GM13976 (cell line): ENCODE results near the gene TBL3.

Source experiments
- DNase-seq: peaks from one replicate; pipeline ENCODE4 v3.0.0; 2012; ENCODE audit warnings: low spot score
- CTCF ChIP-seq: IDR thresholded peaks from 2 replicates; pipeline ENCODE4 v1.5.1; 2012; ENCODE audit warnings: borderline replicate concordance, mild to moderate bottlenecking; ENCODE audit not compliant: insufficient read depth; ENCODE audit errors: extremely low read depth, missing control alignments, control extremely low read depth
- in situ Hi-C: fragments of 300-500 bp; cut with MboI; formaldehyde crosslinking; loops from one replicate; pipeline ENCODE4 v1.12.0; 2022; ENCODE audit warnings: low sequenced_read_pairs, mixed read lengths, inconsistent platforms; ENCODE audit not compliant: unreplicated experiment

Gene TBL3

GRCh38 chr16:1968146-1968953, 3.5 kb upstream of the TBL3 start:
- in situ Hi-C loops: no loop called here
- TF ChIP-seq CTCF: no peak
- no peak for DNase-seq

GRCh38 chr16:1972490-1972877, 631 bp downstream of the TBL3 start:
- TF ChIP-seq CTCF: no peak
- in situ Hi-C loops: no loop called here
- DNase-seq: no peak

GRCh38 chr16:1973461-1974156, 1.8 kb downstream of the TBL3 start:
- DNase-seq: no peak
- in situ Hi-C loops: no loop called here
- no peak for TF ChIP-seq CTCF

- in situ Hi-C loops: no loop called here
- TF ChIP-seq CTCF: no peak
- DNase-seq: no peak
Measured at GRCh38 chr16:1974157-1975070, 2.6 kb downstream of the TBL3 start.

GRCh38 chr16:1975432-1976215, 3.8 kb downstream of the TBL3 start:
- in situ Hi-C loops: no loop called here
- no peak for DNase-seq
- no peak for TF ChIP-seq CTCF

- TF ChIP-seq CTCF: no peak
- in situ Hi-C loops: no loop called here
- no peak for DNase-seq
Measured at GRCh38 chr16:1976216-1976520, 4.3 kb downstream of the TBL3 start.
